Ascending aorta (tissue), 2 donors: ENCODE measurements around the gene CNTNAP2. TPM values are rescaled to one million over a fixed set of nuclear protein-coding genes. Genes with fewer than 3 reads are reported as not detected.
"Not testable (repeated sequence)": the region's sequence is repeated elsewhere in the genome, so short reads cannot be mapped to it uniquely, and the experiment has no call there.

Experiments
- DNase-seq, 2 donors: peaks; one replicate each; pipeline ENCODE4 v3.0.0-alpha.2; 2019; ENCODE audit warnings: low spot score in 2 of 2
- H3K27ac ChIP-seq, 2 donors: fragments of 200-600 bp; sonication (generic); one replicate each; pipeline ENCODE4 v1.5.1; 2016 to 2017; ENCODE audit warnings: mild to moderate bottlenecking in 1 of 2
- H3K27me3 ChIP-seq: fragments of 200-600 bp; sonication (generic); one replicate; pipeline ENCODE4 v1.5.1; 2017
- H3K36me3 ChIP-seq, 2 donors: fragments of 200-600 bp; sonication (generic); one replicate each; pipeline ENCODE4 v1.5.1; 2016
- H3K4me1 ChIP-seq, 2 donors: fragments of 200-600 bp; sonication (generic); one replicate each; pipeline ENCODE4 v1.5.1; 2016 to 2017; ENCODE audit warnings: mild to moderate bottlenecking in 1 of 2
- H3K4me3 ChIP-seq, 2 donors: fragments of 200-600 bp; sonication (generic); one replicate each; pipeline ENCODE4 v1.5.1; 2016 to 2017; ENCODE audit warnings: mild to moderate bottlenecking in 1 of 2
- H3K9me3 ChIP-seq, 2 donors: fragments of 200-600 bp; sonication (generic); one replicate each; pipeline ENCODE4 v1.5.1; 2016
- intact Hi-C: fragments of 100-400 bp; cut with DNase I; formaldehyde crosslinking; loops from one replicate; pipeline ENCODE4 v1.15.1; 2023
- total RNA-seq: library from RNA; depleted of rRNA; stranded (reverse); fragments of >200 nt; gene quantifications from one replicate; pipeline ENCODE4 v1.1.0, GENCODE V29; 2016
- TF ChIP-seq, protein P1 (sequence below), 3 experiments: fragments of 200-600 bp in 2 of 3; fragments of 450-650 bp in 1 of 3; sonication (generic) in 2 of 3; IDR thresholded peaks; one replicate each; pipeline ENCODE4 v1.5.1; 2016 to 2019; ENCODE audit warnings: antibody characterized with exemption in 3 of 3, mild to moderate bottlenecking in 1 of 3, moderate library complexity in 1 of 3

CNTNAP2 gene
- total RNA-seq, 1 donor from 2014 or later: not detected

DNA sequence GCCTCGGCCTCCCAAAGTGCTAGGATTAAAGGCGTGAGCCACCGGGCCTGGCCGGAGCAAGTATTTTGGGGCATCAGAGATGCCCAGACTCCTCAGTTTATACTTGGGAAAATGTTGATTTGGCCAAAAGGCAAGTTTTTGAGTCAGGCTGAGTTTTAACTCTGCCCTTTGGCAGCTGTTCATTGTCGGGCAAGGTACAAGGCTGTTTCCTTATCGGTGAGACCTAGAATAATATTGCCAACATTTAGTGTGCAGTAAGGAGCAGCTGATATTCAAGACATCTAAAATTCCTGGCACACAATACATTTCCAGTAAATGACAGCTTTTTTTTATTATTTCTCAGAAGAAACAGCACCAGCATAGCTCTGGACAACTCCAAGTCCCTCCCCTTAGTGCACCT lies 2326.3 kb downstream of the CNTNAP2 start:
- H3K9me3 ChIP-seq: no peaks in the 10 kb centered on the region
- no peak overlapping the region for H3K27ac ChIP-seq
- intact Hi-C loops: no loop called here
- no peak overlapping the region for H3K4me3 ChIP-seq
- no peaks in the 10 kb centered on the region for H3K27me3 ChIP-seq
- no peaks in the 10 kb centered on the region for H3K4me1 ChIP-seq
- no peaks in the 10 kb centered on the region for H3K36me3 ChIP-seq
- DNase-seq: no peak
- TF ChIP-seq, protein P1, sequence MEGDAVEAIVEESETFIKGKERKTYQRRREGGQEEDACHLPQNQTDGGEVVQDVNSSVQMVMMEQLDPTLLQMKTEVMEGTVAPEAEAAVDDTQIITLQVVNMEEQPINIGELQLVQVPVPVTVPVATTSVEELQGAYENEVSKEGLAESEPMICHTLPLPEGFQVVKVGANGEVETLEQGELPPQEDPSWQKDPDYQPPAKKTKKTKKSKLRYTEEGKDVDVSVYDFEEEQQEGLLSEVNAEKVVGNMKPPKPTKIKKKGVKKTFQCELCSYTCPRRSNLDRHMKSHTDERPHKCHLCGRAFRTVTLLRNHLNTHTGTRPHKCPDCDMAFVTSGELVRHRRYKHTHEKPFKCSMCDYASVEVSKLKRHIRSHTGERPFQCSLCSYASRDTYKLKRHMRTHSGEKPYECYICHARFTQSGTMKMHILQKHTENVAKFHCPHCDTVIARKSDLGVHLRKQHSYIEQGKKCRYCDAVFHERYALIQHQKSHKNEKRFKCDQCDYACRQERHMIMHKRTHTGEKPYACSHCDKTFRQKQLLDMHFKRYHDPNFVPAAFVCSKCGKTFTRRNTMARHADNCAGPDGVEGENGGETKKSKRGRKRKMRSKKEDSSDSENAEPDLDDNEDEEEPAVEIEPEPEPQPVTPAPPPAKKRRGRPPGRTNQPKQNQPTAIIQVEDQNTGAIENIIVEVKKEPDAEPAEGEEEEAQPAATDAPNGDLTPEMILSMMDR (IDR thresholded peaks at IDR 0.05): no peak

DNA sequence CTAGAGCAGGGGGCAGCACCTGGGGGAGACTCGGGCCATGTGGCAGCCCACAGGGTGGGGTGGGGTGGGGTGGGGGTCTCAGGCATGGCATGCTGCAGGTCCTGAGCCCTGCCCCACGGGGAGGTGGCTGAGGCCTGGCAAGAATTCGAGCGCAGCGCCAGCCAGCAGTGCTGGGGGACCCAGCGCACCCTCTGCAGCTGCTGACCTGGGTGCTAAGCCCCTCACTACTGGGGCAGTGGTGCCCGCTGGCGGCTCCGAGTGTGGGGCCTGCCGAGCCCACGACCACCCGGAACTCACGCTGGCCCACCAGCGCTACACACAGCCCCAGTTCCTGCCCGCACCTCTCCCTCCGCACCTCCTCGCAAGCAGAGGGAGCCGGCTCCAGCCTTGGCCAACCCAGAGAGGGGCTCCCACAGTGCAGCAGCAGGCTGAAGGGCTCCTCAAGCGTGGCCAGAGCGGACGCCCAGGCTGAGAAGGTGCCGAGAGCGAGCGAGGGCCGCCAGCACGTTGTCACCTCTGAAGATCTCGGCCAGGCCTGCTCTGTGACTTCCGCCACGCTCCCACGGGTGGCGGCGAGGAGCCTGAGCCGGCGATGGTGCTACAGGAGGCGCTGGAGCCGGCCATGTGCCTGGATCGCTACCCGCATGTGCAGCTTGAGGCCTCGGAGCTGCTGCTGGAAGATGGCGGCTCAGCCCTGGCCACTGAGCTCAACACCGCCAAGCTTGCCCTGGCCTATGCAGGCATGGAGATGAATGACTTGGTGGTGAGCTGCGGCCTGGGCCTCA lies 2328.9 kb downstream of the CNTNAP2 start:
- H3K4me1 ChIP-seq: no peaks in the 10 kb centered on the region
- intact Hi-C loops: no loop called here

DNA sequence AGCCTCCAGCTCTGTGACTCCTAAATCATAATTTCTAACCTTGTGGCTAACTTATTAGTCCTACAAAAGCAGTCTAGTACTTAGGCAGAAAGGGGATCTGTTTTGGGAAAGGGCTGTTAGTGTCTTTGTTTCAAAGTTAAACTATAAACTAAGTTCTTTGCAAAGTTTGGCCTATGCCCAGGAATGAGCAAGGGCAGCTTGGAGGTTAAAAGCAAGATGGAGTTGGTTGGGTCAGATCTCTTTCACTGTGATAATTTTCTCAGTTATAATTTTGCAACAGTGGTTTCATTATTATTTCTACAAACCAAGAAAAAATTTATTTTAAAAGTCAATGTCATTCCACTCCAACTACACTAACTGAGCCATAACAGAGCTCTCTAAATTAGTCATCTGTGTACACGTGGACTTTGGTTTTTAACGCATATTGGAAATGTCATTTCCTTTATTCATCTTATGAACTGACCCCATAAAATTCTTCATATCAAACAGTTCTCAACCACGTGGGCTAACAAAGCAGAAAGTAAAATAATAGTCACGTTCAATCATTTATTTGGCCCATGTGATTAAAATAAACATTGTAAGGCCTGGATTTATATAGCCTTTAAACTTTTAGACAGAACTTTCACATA lies 2330.7 kb downstream of the CNTNAP2 start:
- intact Hi-C loops: no loop called here
- DNase-seq: no peak
- H3K27ac ChIP-seq: no peak overlapping the region

More for the DNA sequence above, 2328.9 kb downstream of the CNTNAP2 start:
- H3K27me3 ChIP-seq: no peaks in the 10 kb centered on the region
- H3K36me3 ChIP-seq: no peaks in the 10 kb centered on the region
- no peak overlapping the region for H3K4me3 ChIP-seq
- no peaks in the 10 kb centered on the region for H3K9me3 ChIP-seq
- DNase-seq: no peak
- TF ChIP-seq, protein P1 (IDR thresholded peaks at IDR 0.05): no peak
- H3K27ac ChIP-seq: no peak overlapping the region

GRCh38 chr7:148451526-148451925 lies 2334.9 kb downstream of the CNTNAP2 start:
- DNase-seq, H3K4me1 ChIP-seq, H3K9me3 ChIP-seq, intact Hi-C loops, H3K27ac ChIP-seq, H3K36me3 ChIP-seq, H3K4me3 ChIP-seq, H3K27me3 ChIP-seq: not testable (repeated sequence)

More for the DNA sequence above, 2330.7 kb downstream of the CNTNAP2 start:
- no peaks in the 10 kb centered on the region for H3K9me3 ChIP-seq
- no peaks in the 10 kb centered on the region for H3K27me3 ChIP-seq
- no peak overlapping the region for H3K4me3 ChIP-seq
- H3K4me1 ChIP-seq: no peaks in the 10 kb centered on the region
- no peaks in the 10 kb centered on the region for H3K36me3 ChIP-seq
- TF ChIP-seq, protein P1 (IDR thresholded peaks at IDR 0.05): no peak

- TF ChIP-seq, protein P1 (IDR thresholded peaks at IDR 0.05): no peak
- no peaks in the 10 kb centered on the region for H3K4me1 ChIP-seq
- no peak for DNase-seq
- no peaks in the 10 kb centered on the region for H3K27me3 ChIP-seq
- no peak overlapping the region for H3K27ac ChIP-seq
- no peaks in the 10 kb centered on the region for H3K9me3 ChIP-seq
- no peak overlapping the region for H3K4me3 ChIP-seq
- intact Hi-C loops: no loop called here
- no peaks in the 10 kb centered on the region for H3K36me3 ChIP-seq
Measured at GRCh38 chr7:148456351-148456750, 2339.8 kb downstream of the CNTNAP2 start.

- Histone ChIP-seq H3K27me3 (no peaks in the 10 kb centered on the region), H3K4me1 (no peaks in the 10 kb centered on the region), H3K4me3 (no peak overlapping the region), H3K9me3 (no peaks in the 10 kb centered on the region), H3K36me3 (no peaks in the 10 kb centered on the region), H3K27ac (no peak overlapping the region)
- TF ChIP-seq, protein P1 (IDR thresholded peaks at IDR 0.05): no peak
- no peak for DNase-seq
- intact Hi-C loops: no loop called here
Measured at GRCh38 chr7:148457310-148457921, 2340.8 kb downstream of the CNTNAP2 start.
